DLD1 (cell line): ENCODE results near the gene COL16A1.

Experiments
- in situ Hi-C: cut with HindIII; loops from 2 replicates; pipeline ENCODE4 v1.10.0; 2017; ENCODE audit warnings: low sequenced_read_pairs

The COL16A1 gene

GRCh38 chr1:31609514-31610118 lies 94.2 kb downstream of the COL16A1 start:
- in situ Hi-C loops, result no loop called here

- in situ Hi-C loops, result no loop called here
These were observed 96.5 kb downstream of the COL16A1 start for GRCh38 chr1:31607360-31607759.

GRCh38 chr1:31605908-31606427 lies 97.8 kb downstream of the COL16A1 start:
- in situ Hi-C loops, result no loop called here
